WERI-Rb-1 (cell line): ENCODE measurements around the gene CHSY3.

Experiments
- DNase-seq: peaks from one replicate; pipeline ENCODE4 v3.0.0-alpha.2; 2020
- H3K27ac ChIP-seq: fragments of 250-450 bp; sonication (Bioruptor Pico); 2 replicates; pipeline ENCODE4 v1.5.1; 2020; ENCODE audit warnings: mild to moderate bottlenecking, moderate library complexity
- H3K27me3 ChIP-seq: fragments of 250-450 bp; sonication (Bioruptor Pico); 2 replicates; pipeline ENCODE4 v1.5.1; 2021; ENCODE audit warnings: mild to moderate bottlenecking, low read depth, moderate library complexity; ENCODE audit not compliant: insufficient read depth, severe bottlenecking
- H3K36me3 ChIP-seq: fragments of 250-450 bp; sonication (Bioruptor Pico); 2 replicates; pipeline ENCODE4 v1.5.1; 2020; ENCODE audit warnings: mild to moderate bottlenecking, moderate library complexity
- H3K4me3 ChIP-seq: 2 replicates; pipeline ENCODE4 v1.5.1; 2011; ENCODE audit warnings: low read depth, mild to moderate bottlenecking, control low read depth, low read length
- H3K9me3 ChIP-seq: fragments of 250-450 bp; sonication (Bioruptor Pico); 2 replicates; pipeline ENCODE4 v1.5.1; 2021; ENCODE audit warnings: mild to moderate bottlenecking, moderate library complexity; ENCODE audit not compliant: severe bottlenecking
- CTCF ChIP-seq: IDR thresholded peaks from 2 replicates; pipeline ENCODE4 v1.5.1; 2011; ENCODE audit warnings: low read depth, mild to moderate bottlenecking, control low read depth, inconsistent platforms, low read length

The CHSY3 gene

GRCh38 chr5:129971714-129972113, 67.4 kb downstream of the CHSY3 start:
- no peak overlapping the region for H3K4me3 ChIP-seq
- no peak overlapping the region for H3K27ac ChIP-seq

GRCh38 chr5:129972465-129973141, 68.3 kb downstream of the CHSY3 start:
- H3K27ac ChIP-seq: no peak overlapping the region
- no peak for TF ChIP-seq CTCF

More at GRCh38 chr5:129971714-129972113, 67.4 kb downstream of the CHSY3 start:
- Histone ChIP-seq H3K9me3 (no peaks in the 10 kb centered on the region), H3K36me3 (no peaks in the 10 kb centered on the region), H3K27me3 (no peaks in the 10 kb centered on the region)
- no peak for TF ChIP-seq CTCF
- no peak for DNase-seq

GRCh38 chr5:129973716-129974426, 69.6 kb downstream of the CHSY3 start:
- no peaks in the 10 kb centered on the region for H3K36me3 ChIP-seq
- H3K27me3 ChIP-seq: no peaks in the 10 kb centered on the region
- no peak for DNase-seq
- no peak overlapping the region for H3K4me3 ChIP-seq
- no peaks in the 10 kb centered on the region for H3K9me3 ChIP-seq
- TF ChIP-seq CTCF: no peak
- H3K27ac ChIP-seq: no peak overlapping the region

More at GRCh38 chr5:129972465-129973141, 68.3 kb downstream of the CHSY3 start:
- Histone ChIP-seq H3K9me3 (no peaks in the 10 kb centered on the region), H3K27me3 (no peaks in the 10 kb centered on the region), H3K4me3 (no peak overlapping the region), H3K36me3 (no peaks in the 10 kb centered on the region)
- DNase-seq: no peak

GRCh38 chr5:129977810-129978209, 73.5 kb downstream of the CHSY3 start:
- no peaks in the 10 kb centered on the region for H3K36me3 ChIP-seq
- no peak overlapping the region for H3K27ac ChIP-seq
- no peak for TF ChIP-seq CTCF

GRCh38 chr5:129978270-129978669, 74.0 kb downstream of the CHSY3 start:
- H3K9me3 ChIP-seq: no peaks in the 10 kb centered on the region
- no peak for DNase-seq
- TF ChIP-seq CTCF: no peak
- H3K27me3 ChIP-seq: no peaks in the 10 kb centered on the region
- no peak overlapping the region for H3K4me3 ChIP-seq
- no peaks in the 10 kb centered on the region for H3K36me3 ChIP-seq
- H3K27ac ChIP-seq: no peak overlapping the region

More at GRCh38 chr5:129977810-129978209, 73.5 kb downstream of the CHSY3 start:
- no peaks in the 10 kb centered on the region for H3K9me3 ChIP-seq
- no peak for DNase-seq
- H3K4me3 ChIP-seq: no peak overlapping the region
- no peaks in the 10 kb centered on the region for H3K27me3 ChIP-seq
